Measurements from ENCODE around the gene NLRP8.
A peak's percentile ranks its signal among the peaks of the same experiment; 100 is the strongest.
"Not testable (repeated sequence)": the region's sequence is repeated elsewhere in the genome, so short reads cannot be mapped to it uniquely, and the experiment has no call there.

Gene NLRP8

GRCh38 chr19:55947532-55947931 lies at the start of gene NLRP8:
Gene NLRP8, plus strand, starts transcription at chr19:55947832.
- no peak for DNase-seq (ENCODE audit: low read depth)

GRCh38 chr19:55898911-55899310 lies 48.7 kb upstream of the NLRP8 start:
- no peak for DNase-seq (ENCODE audit: low read depth)

- DNase-seq (ENCODE audit: low read depth) = no peak
These were observed 46.1 kb upstream of the NLRP8 start for GRCh38 chr19:55901369-55902079.

GRCh38 chr19:55902080-55902751 lies 45.4 kb upstream of the NLRP8 start:
- no peak for DNase-seq (ENCODE audit: low read depth)

GRCh38 chr19:55907286-55907685 lies 40.3 kb upstream of the NLRP8 start:
- DNase-seq (ENCODE audit: low read depth) = no peak

- DNase-seq (ENCODE audit: low read depth) = no peak
These were observed 39.9 kb upstream of the NLRP8 start for GRCh38 chr19:55907746-55908145.

- no peak for DNase-seq (ENCODE audit: low read depth)
These were observed 37.8 kb upstream of the NLRP8 start for GRCh38 chr19:55909801-55910200.

GRCh38 chr19:55912916-55913315 lies 34.7 kb upstream of the NLRP8 start:
- DNase-seq (ENCODE audit: low read depth) = no peak

- peak; percentile 1 for DNase-seq (ENCODE audit: low read depth)
These were observed 33.9 kb upstream of the NLRP8 start for GRCh38 chr19:55913643-55914268.

GRCh38 chr19:55923556-55923955 lies 24.1 kb upstream of the NLRP8 start:
- no peak for DNase-seq (ENCODE audit: low read depth)

- DNase-seq (ENCODE audit: low read depth) = no peak
These were observed 19.6 kb upstream of the NLRP8 start for GRCh38 chr19:55927991-55928390.

GRCh38 chr19:55929258-55929657 lies 18.4 kb upstream of the NLRP8 start:
- not testable (repeated sequence) for DNase-seq (ENCODE audit: low read depth)

GRCh38 chr19:55930996-55931515 lies 16.6 kb upstream of the NLRP8 start:
- no peak for DNase-seq (ENCODE audit: low read depth)

GRCh38 chr19:55931936-55932386 lies 15.7 kb upstream of the NLRP8 start, which contains the start of gene NLRP13:
Gene NLRP13, minus strand, starts transcription at chr19:55932336. Its CDS starts 25 bp downstream, at chr19:55932311.
- DNase-seq (ENCODE audit: low read depth) = no peak

- no peak for DNase-seq (ENCODE audit: low read depth)
These were observed 12.4 kb upstream of the NLRP8 start for GRCh38 chr19:55935206-55935605.

- no peak for DNase-seq (ENCODE audit: low read depth)
These were observed 8.4 kb upstream of the NLRP8 start for GRCh38 chr19:55939206-55939605.

GRCh38 chr19:55940306-55940705 lies 7.3 kb upstream of the NLRP8 start:
- no peak for DNase-seq (ENCODE audit: low read depth)

- not testable (repeated sequence) for DNase-seq (ENCODE audit: low read depth)
These were observed 2.9 kb downstream of the NLRP8 start for GRCh38 chr19:55950566-55950965.

- no peak for DNase-seq (ENCODE audit: low read depth)
These were observed 8.8 kb downstream of the NLRP8 start for GRCh38 chr19:55956431-55956830.

GRCh38 chr19:55958356-55958755 lies 10.7 kb downstream of the NLRP8 start:
- DNase-seq (ENCODE audit: low read depth) = peak; percentile 20

- DNase-seq (ENCODE audit: low read depth) = no peak
These were observed 12.5 kb downstream of the NLRP8 start for GRCh38 chr19:55959996-55960675.

GRCh38 chr19:55962186-55962585 lies 14.6 kb downstream of the NLRP8 start:
- no peak for DNase-seq (ENCODE audit: low read depth)

Data from HS-27A (cell line).